HEK293 (cell line): ENCODE measurements around the gene CHIT1.

Source experiments
- CTCF ChIA-PET: fragments of 350-600 bp; formaldehyde crosslinking; extraction: SDS; loops from one replicate; lab custom pipeline; 2021; ENCODE audit warnings: antibody characterized with exemption; lab: Yijun Ruan, JAX
- POLR2A ChIA-PET: fragments of 300-600 bp; formaldehyde crosslinking; extraction: SDS; loops from one replicate; lab custom pipeline; 2020; ENCODE audit warnings: antibody characterized with exemption, inconsistent platforms; lab: Yijun Ruan, JAX
- H3K27ac ChIP-seq: fragments of 200-500 bp; sonication (Bioruptor generic); 2 replicates; pipeline ENCODE4 v1.5.1; 2014; ENCODE audit warnings: low read depth, low read length, control low read depth, inconsistent platforms; ENCODE audit errors: extremely low read depth
- H3K36me3 ChIP-seq, 2 experiments: fragments of 200-500 bp in 1 of 2; sonication (Bioruptor generic) in 1 of 2; 1 replicate in 1 of 2; 2 replicates in 1 of 2; pipeline ENCODE4 v1.5.1; 2014 to 2017; ENCODE audit warnings: inconsistent platforms in 2 of 2, low read length in 2 of 2; ENCODE audit not compliant: control insufficient read depth in 2 of 2, insufficient read depth in 1 of 2
- H3K4me1 ChIP-seq: fragments of 200-500 bp; sonication (Bioruptor generic); 2 replicates; pipeline ENCODE4 v1.5.1; 2014; ENCODE audit warnings: mild to moderate bottlenecking, low read length, inconsistent platforms; ENCODE audit not compliant: control insufficient read depth, insufficient read depth
- H3K4me3 ChIP-seq: 2 replicates; pipeline ENCODE4 v1.5.1; 2011; ENCODE audit warnings: low read depth, mild to moderate bottlenecking, control low read depth, low read length, moderate library complexity
- H3K9me3 ChIP-seq: fragments of 200-500 bp; sonication (Bioruptor generic); 2 replicates; pipeline ENCODE4 v1.5.1; 2014; ENCODE audit warnings: low read depth, low read length, inconsistent platforms; ENCODE audit not compliant: control insufficient read depth, insufficient read depth
- HOXA7 ChIP-seq: sonication (generic); formaldehyde crosslinking; IDR thresholded peaks from 2 replicates; pipeline ENCODE4 v1.8.1; 2022; ENCODE audit warnings: missing genetic modification reagents, borderline replicate concordance
- INSM2 ChIP-seq: fragments of 450-650 bp; formaldehyde crosslinking; IDR thresholded peaks from 2 replicates; pipeline ENCODE4 v1.5.1; 2016; ENCODE audit warnings: missing biosample characterization, missing genetic modification characterization
- MYNN ChIP-seq: fragments of 450-650 bp; formaldehyde crosslinking; IDR thresholded peaks from 2 replicates; pipeline ENCODE4 v1.5.1; 2016; ENCODE audit warnings: missing biosample characterization, missing genetic modification characterization, borderline replicate concordance
- PRDM1 ChIP-seq: fragments of 450-650 bp; formaldehyde crosslinking; IDR thresholded peaks from 2 replicates; pipeline ENCODE4; 2016; ENCODE audit warnings: missing biosample characterization, missing genetic modification characterization
- TCF7L2 ChIP-seq: IDR thresholded peaks from 2 replicates; pipeline ENCODE4 v1.6.1; 2011; ENCODE audit warnings: low read depth, mild to moderate bottlenecking, inconsistent platforms, low read length, moderate library complexity, borderline replicate concordance
- ZBTB17 ChIP-seq: fragments of 450-650 bp; formaldehyde crosslinking; IDR thresholded peaks from 2 replicates; pipeline ENCODE4 v1.5.1; 2016; ENCODE audit warnings: missing biosample characterization, missing genetic modification characterization
- ZIC2 ChIP-seq: fragments of 450-650 bp; formaldehyde crosslinking; IDR thresholded peaks from 2 replicates; pipeline ENCODE4 v1.5.1; 2016; ENCODE audit warnings: missing biosample characterization, missing genetic modification characterization
- ZNF302 ChIP-seq: fragments of 450-650 bp; formaldehyde crosslinking; IDR thresholded peaks from 2 replicates; pipeline ENCODE4 v1.5.1; 2016; ENCODE audit warnings: missing biosample characterization, missing genetic modification characterization, low read depth
- ZNF311 ChIP-seq: fragments of 450-650 bp; formaldehyde crosslinking; IDR thresholded peaks from 2 replicates; pipeline ENCODE4 v1.5.1; 2017; ENCODE audit warnings: missing biosample characterization, missing genetic modification characterization, borderline replicate concordance
- ZNF391 ChIP-seq: fragments of 450-650 bp; formaldehyde crosslinking; IDR thresholded peaks from 2 replicates; pipeline ENCODE4 v1.5.1; 2016; ENCODE audit warnings: low read depth, missing biosample characterization, missing genetic modification characterization, borderline replicate concordance
- ZNF433 ChIP-seq: fragments of 450-650 bp; formaldehyde crosslinking; IDR thresholded peaks from 2 replicates; pipeline ENCODE4 v1.5.1; 2016; ENCODE audit warnings: missing biosample characterization, missing genetic modification characterization, low read depth
- ZNF561 ChIP-seq: fragments of 450-650 bp; IDR thresholded peaks from 2 replicates; pipeline ENCODE4 v1.5.1; 2018; ENCODE audit warnings: missing biosample characterization, missing genetic modification characterization, borderline replicate concordance
- ZNF610 ChIP-seq: fragments of 450-650 bp; formaldehyde crosslinking; IDR thresholded peaks from 2 replicates; pipeline ENCODE4 v1.5.1; 2016; ENCODE audit warnings: missing biosample characterization, missing genetic modification characterization, borderline replicate concordance
- ZNF623 ChIP-seq: fragments of 450-650 bp; formaldehyde crosslinking; IDR thresholded peaks from 2 replicates; pipeline ENCODE4 v1.5.1; 2016; ENCODE audit warnings: missing biosample characterization, missing genetic modification characterization
- ZNF658 ChIP-seq: fragments of 450-650 bp; formaldehyde crosslinking; IDR thresholded peaks from 2 replicates; pipeline ENCODE4; 2016; ENCODE audit warnings: missing biosample characterization, missing genetic modification characterization
- ZNF664 ChIP-seq: fragments of 450-650 bp; formaldehyde crosslinking; IDR thresholded peaks from 2 replicates; pipeline ENCODE4 v1.5.1; 2016; ENCODE audit warnings: missing biosample characterization, missing genetic modification characterization
- ZNF776 ChIP-seq: fragments of 450-650 bp; formaldehyde crosslinking; IDR thresholded peaks from 2 replicates; pipeline ENCODE4 v1.5.0; 2017; ENCODE audit warnings: missing biosample characterization, missing genetic modification characterization, borderline replicate concordance
- ZNF843 ChIP-seq: fragments of 450-650 bp; formaldehyde crosslinking; IDR thresholded peaks from 2 replicates; pipeline ENCODE4 v1.5.1; 2016; ENCODE audit warnings: missing biosample characterization, missing genetic modification characterization
- TF ChIP-seq, protein P1 (sequence below): fragments of 450-650 bp; IDR thresholded peaks from 2 replicates; pipeline ENCODE4 v1.5.1; 2018; ENCODE audit warnings: missing biosample characterization, mild to moderate bottlenecking, missing genetic modification characterization

Gene CHIT1

GRCh38 chr1:203168991-203169390 lies 60.5 kb downstream of the CHIT1 start (continued):
- TF ChIP-seq ZIC2 (tag by site-specific recombination) (no peak), ZNF433 (no peak)
- TF ChIP-seq, all 188 proteins: peak for 0

DNA sequence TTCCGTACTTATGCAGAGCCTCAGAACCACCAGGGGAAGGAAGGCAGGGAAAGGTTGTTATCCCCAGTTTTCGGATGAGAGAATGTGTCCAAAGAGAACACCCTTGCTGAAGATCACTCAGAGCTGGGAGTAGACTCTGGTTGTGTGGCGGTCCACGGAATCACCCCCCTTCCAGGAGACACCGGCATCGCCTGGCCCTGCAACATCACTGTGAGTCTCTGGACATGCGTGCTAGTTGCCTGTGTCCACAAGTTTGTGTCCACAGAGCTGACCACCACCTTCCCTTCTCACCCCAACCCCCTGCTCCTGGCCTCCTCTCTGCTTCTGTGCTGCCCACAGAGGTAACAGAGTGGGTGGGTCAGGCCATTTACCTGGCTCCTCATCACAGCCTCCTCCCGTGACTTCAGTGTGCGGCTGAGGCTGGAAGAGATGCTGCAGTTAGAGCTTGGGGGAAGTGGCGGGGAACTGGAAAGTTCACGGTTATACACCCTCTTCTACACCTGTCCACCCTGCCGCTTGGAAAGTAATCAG lies 61.2 kb downstream of the CHIT1 start:
- Histone ChIP-seq H3K27ac (no peak overlapping the region), H3K4me1 (no peaks in the 10 kb centered on the region), H3K36me3 (peaks cover 0 to 2% of the 10 kb centered on the region in 2 experiments; a peak in 1 of 3 replicates), H3K4me3 (no peak overlapping the region)
- TF ChIP-seq ZNF843 (tag by site-specific recombination) (no peak), TCF7L2 (no peak), ZNF658 (tag by site-specific recombination) (no peak), ZNF391 (tag by site-specific recombination) (no peak), MYNN (no peak), HOXA7 (CRISPR knock-in tag) (no peak), ZNF776 (tag by site-specific recombination) (no peak)
- TF ChIP-seq, protein P1, sequence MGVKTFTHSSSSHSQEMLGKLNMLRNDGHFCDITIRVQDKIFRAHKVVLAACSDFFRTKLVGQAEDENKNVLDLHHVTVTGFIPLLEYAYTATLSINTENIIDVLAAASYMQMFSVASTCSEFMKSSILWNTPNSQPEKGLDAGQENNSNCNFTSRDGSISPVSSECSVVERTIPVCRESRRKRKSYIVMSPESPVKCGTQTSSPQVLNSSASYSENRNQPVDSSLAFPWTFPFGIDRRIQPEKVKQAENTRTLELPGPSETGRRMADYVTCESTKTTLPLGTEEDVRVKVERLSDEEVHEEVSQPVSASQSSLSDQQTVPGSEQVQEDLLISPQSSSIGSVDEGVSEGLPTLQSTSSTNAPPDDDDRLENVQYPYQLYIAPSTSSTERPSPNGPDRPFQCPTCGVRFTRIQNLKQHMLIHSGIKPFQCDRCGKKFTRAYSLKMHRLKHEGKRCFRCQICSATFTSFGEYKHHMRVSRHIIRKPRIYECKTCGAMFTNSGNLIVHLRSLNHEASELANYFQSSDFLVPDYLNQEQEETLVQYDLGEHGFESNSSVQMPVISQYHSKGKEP (tag by site-specific recombination) = no peak
- TF ChIP-seq, all 188 proteins: peak for 0
- ChIA-PET POLR2A (no interaction called here), CTCF (interaction anchor here (0.8 to 7.5 kb wide), 3 partner anchors 47 to 129 kb away, joined by 3 to 113 read pairs (median 4); no protein-coding TSS in a partner anchor)
- no peaks in the 10 kb centered on the region for H3K9me3 ChIP-seq

DNA sequence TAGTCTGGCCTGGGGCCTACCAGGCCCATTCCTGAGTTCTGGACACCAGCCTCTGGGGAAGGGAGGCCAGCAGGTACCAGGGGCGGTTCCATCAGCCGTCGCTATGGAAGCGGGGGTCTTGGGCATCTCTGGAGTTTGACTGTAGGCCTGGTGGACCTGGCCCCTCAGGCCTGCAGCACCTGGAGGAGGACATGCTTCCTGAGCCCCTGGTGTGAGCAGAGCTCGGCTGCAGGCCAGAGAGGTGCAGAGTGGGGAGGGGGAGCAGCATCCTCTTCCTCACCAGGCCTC lies 61.6 kb downstream of the CHIT1 start:
- TF ChIP-seq ZNF658 (tag by site-specific recombination) (no peak), PRDM1 (tag by site-specific recombination) (no peak), ZNF610 (no peak), ZNF623 (tag by site-specific recombination) (no peak), ZBTB17 (tag by site-specific recombination) (no peak), ZNF302 (no peak), ZNF664 (tag by site-specific recombination) (no peak), ZNF561 (tag by site-specific recombination) (no peak), ZNF311 (tag by site-specific recombination) (no peak), INSM2 (tag by site-specific recombination) (no peak)
- H3K27ac ChIP-seq = no peak overlapping the region
- H3K4me1 ChIP-seq = no peaks in the 10 kb centered on the region
- H3K4me3 ChIP-seq = no peak overlapping the region
- H3K36me3 ChIP-seq = peaks cover 0 to 2% of the 10 kb centered on the region in 2 experiments; a peak in 1 of 3 replicates
- CTCF ChIA-PET = interaction anchor here (0.7 to 7.5 kb wide), 4 partner anchors 47 to 128 kb away, joined by 3 to 113 read pairs (median 4); no protein-coding TSS in a partner anchor
- POLR2A ChIA-PET = no interaction called here
- H3K9me3 ChIP-seq = no peaks in the 10 kb centered on the region
